Stomach (tissue), 9 donors: ENCODE data around the gene CHTF18. TPM values are rescaled to one million over a fixed set of nuclear protein-coding genes. Genes with fewer than 3 reads are reported as not detected.

Source experiments
- DNase-seq, 2 donors: peaks; one replicate each; pipeline versions ENCODE4 v3.0.0 to v3.0.0-alpha.2; 2013 to 2019
- H3K27ac ChIP-seq, 5 donors: fragments of 200-600 bp in 4 of 5; sonication (generic) in 4 of 5; one replicate each; pipeline ENCODE4 v1.5.1; 2013 to 2019; ENCODE audit warnings: mild to moderate bottlenecking in 1 of 5, moderate library complexity in 1 of 5
- H3K27me3 ChIP-seq, 3 donors: fragments of 200-600 bp; sonication (generic); one replicate each; pipeline ENCODE4 v1.5.1; 2017 to 2019; ENCODE audit warnings: mixed run types in 1 of 3
- H3K36me3 ChIP-seq, 4 donors: fragments of 200-600 bp; sonication (generic); 1 replicate in 3 of 4; 2 replicates in 1 of 4; pipeline ENCODE4 v1.5.1; 2016 to 2019
- H3K4me1 ChIP-seq, 4 donors: fragments of 200-600 bp; sonication (generic); one replicate each; pipeline ENCODE4 v1.5.1; 2016 to 2019
- H3K4me3 ChIP-seq, 4 donors: fragments of 200-600 bp; sonication (generic) in 3 of 4; one replicate each; pipeline ENCODE4 v1.5.1; 2016 to 2019; ENCODE audit warnings: mild to moderate bottlenecking in 1 of 4
- H3K9me3 ChIP-seq, 4 donors: fragments of 200-600 bp; sonication (generic); one replicate each; pipeline ENCODE4 v1.5.1; 2016 to 2019
- CTCF ChIP-seq, 7 experiments: fragments of 450-650 bp in 4 of 7; fragments of 200-600 bp in 3 of 7; sonication (generic) in 3 of 7; IDR thresholded peaks; one replicate each; pipeline ENCODE4 v1.5.1; 2016 to 2019; ENCODE audit warnings: antibody characterized with exemption in 7 of 7, control low read depth in 2 of 7, mild to moderate bottlenecking in 1 of 7
- EP300 ChIP-seq: sonication (generic); formaldehyde crosslinking; IDR thresholded peaks from one replicate; pipeline ENCODE4 v1.6.1; 2017; ENCODE audit warnings: antibody characterized with exemption
- POLR2A ChIP-seq, 4 donors: fragments of 450-650 bp; IDR thresholded peaks; one replicate each; pipeline ENCODE4 v1.6.1; 2016; ENCODE audit warnings: antibody characterized with exemption in 4 of 4, control low read depth in 2 of 4, mild to moderate bottlenecking in 1 of 4, moderate library complexity in 1 of 4
- POLR2AphosphoS5 ChIP-seq, 3 donors: sonication (generic); formaldehyde crosslinking; IDR thresholded peaks; one replicate each; pipeline ENCODE4 v1.6.1; 2016; ENCODE audit warnings: antibody characterized with exemption in 3 of 3
- WGBS, 5 donors: extraction: QIAGEN DNeasy Blood & Tissue Kit in 3 of 5; methylation state at CpG; one replicate each; pipeline versions ENCODE4 v1.1.5 to v1.1.7; 2013 to 2018; 5-methylcytosine and 5-hydroxymethylcytosine counted together
- intact Hi-C: fragments of 100-400 bp; cut with DNase I; formaldehyde crosslinking; loops from one replicate; pipeline ENCODE4 v1.15.1; 2023; ENCODE audit warnings: low total_unique reads
- polyA plus RNA-seq, 3 donors: library from polyadenylated mRNA; stranded (reverse); fragments of 200-250 nt; gene quantifications; one replicate each; pipeline ENCODE4 v1.2.3, GENCODE V29; 2013
- total RNA-seq, 5 donors: library from RNA; depleted of rRNA; stranded (reverse); fragments of >200 nt; gene quantifications; one replicate each; pipeline versions ENCODE4 v1.1.0 to v1.2.3, GENCODE V29; 2014 to 2016
- donor health status: healthy with polysubstance abuse.
- donor health status: Bipolar disorder and iron deficiency.
- donor health status: healthy.

CHTF18 gene
- total and polyA plus RNA-seq, 8 donors, result 2.9 to 143 (median 21.5) TPM

- Histone ChIP-seq H3K27ac (no peak overlapping the region), H3K9me3 (peaks cover 0 to 4% (median 0%) of the 10 kb centered on the region in 4 donors), H3K4me3 (no peak overlapping the region), H3K4me1 (peaks cover 0 to 12% (median 2%) of the 10 kb centered on the region in 4 donors), H3K36me3 (peaks cover 0 to 16% (median 3%) of the 10 kb centered on the region in 4 donors), H3K27me3 (peaks cover 7 to 73% (median 38%) of the 10 kb centered on the region in 3 donors)
- 92 to 97% (median 96%) methylated on average over 20 to 22 of the region's 22 CpGs for WGBS, 5 donors
- no peak for DNase-seq
- TF ChIP-seq POLR2A (IDR thresholded peaks at IDR 0.05), result no peak
- no peak for TF ChIP-seq CTCF (IDR thresholded peaks at IDR 0.05)
- TF ChIP-seq POLR2AphosphoS5 (IDR thresholded peaks at IDR 0.05), result no peak
- no peak for TF ChIP-seq EP300
- intact Hi-C loops, result no loop called here
These were observed 9.3 kb downstream of the CHTF18 start for GRCh38 chr16:797686-798085.

GRCh38 chr16:798666-799065 lies 10.2 kb downstream of the CHTF18 start:
- Histone ChIP-seq H3K9me3 (peaks cover 0 to 4% (median 0%) of the 10 kb centered on the region in 4 donors), H3K27ac (no peak overlapping the region), H3K4me3 (no peak overlapping the region), H3K36me3 (peaks cover 0 to 6% (median 0%) of the 10 kb centered on the region in 4 donors), H3K27me3 (peaks cover 7 to 82% (median 47%) of the 10 kb centered on the region in 3 donors), H3K4me1 (peaks cover 0 to 12% (median 2%) of the 10 kb centered on the region in 4 donors)
- intact Hi-C loops, result no loop called here
- TF ChIP-seq POLR2A (IDR thresholded peaks at IDR 0.05) (no peak), CTCF (IDR thresholded peaks at IDR 0.05) (no peak), POLR2AphosphoS5 (IDR thresholded peaks at IDR 0.05) (no peak), EP300 (no peak)
- no peak for DNase-seq
- WGBS, 5 donors, result 88 to 92% (median 90%) methylated on average over 11 to 19 of the region's 19 CpGs

GRCh38 chr16:799111-799947 lies 10.9 kb downstream of the CHTF18 start:
- DNase-seq, result no peak
- intact Hi-C loops, result no loop called here
- H3K4me3 ChIP-seq, result no peak overlapping the region
- peaks cover 0 to under 1% (median 0%) of the 10 kb centered on the region in 4 donors for H3K36me3 ChIP-seq
- H3K9me3 ChIP-seq, result peaks cover 0 to 4% (median 0%) of the 10 kb centered on the region in 4 donors
- no peak overlapping the region for H3K27ac ChIP-seq
- TF ChIP-seq POLR2A (IDR thresholded peaks at IDR 0.05) (no peak), POLR2AphosphoS5 (IDR thresholded peaks at IDR 0.05) (no peak), EP300 (no peak)
- peaks cover 7 to 88% (median 47%) of the 10 kb centered on the region in 3 donors for H3K27me3 ChIP-seq
- 44 to 64% (median 49%) methylated on average over 10 to 22 of the region's 22 CpGs for WGBS, 5 donors
- peaks cover 0 to 12% (median 2%) of the 10 kb centered on the region in 4 donors for H3K4me1 ChIP-seq

GRCh38 chr16:799948-800833 lies 11.8 kb downstream of the CHTF18 start, which contains the start of gene GNG13:
TSS of gene GNG13 (minus strand) at chr16:800734. CDS start at chr16:799077, 1,657 bp downstream.
- 3 to 9% (median 7%) methylated on average over 20 to 57 of the region's 57 CpGs for WGBS, 5 donors
- H3K4me3 ChIP-seq, result no peak within 1 kb of the TSS
- no peak for DNase-seq
- H3K36me3 ChIP-seq, result no peaks in the 10 kb centered on the region
- TF ChIP-seq EP300 (no peak), POLR2A (IDR thresholded peaks at IDR 0.05) (no peak), POLR2AphosphoS5 (IDR thresholded peaks at IDR 0.05) (no peak), CTCF (IDR thresholded peaks at IDR 0.05) (no peak)
- intact Hi-C loops, result no loop called here
- H3K4me1 ChIP-seq, result peaks cover 0 to 12% (median 2%) of the 10 kb centered on the region in 4 donors
- peaks cover 0 to 4% (median 0%) of the 10 kb centered on the region in 4 donors for H3K9me3 ChIP-seq
- peaks cover 7 to 93% (median 47%) of the 10 kb centered on the region in 3 donors for H3K27me3 ChIP-seq
- no peak within 1 kb of the TSS for H3K27ac ChIP-seq
